ENCODE measurements around the gene TUBA4A. TPM values are rescaled to one million over a fixed set of nuclear protein-coding genes. Genes with fewer than 3 reads are reported as not detected.

The TUBA4A gene
- total and polyA plus RNA-seq, 8 donors, result 24.1 to 84.0 (median 39.7) TPM

- no peak for TF ChIP-seq CTCF (IDR thresholded peaks at IDR 0.05)
- intact Hi-C loops (cut with DNase I), result no loop called here
- H3K27me3 ChIP-seq, result no peaks in the 10 kb centered on the region
- no peaks in the 10 kb centered on the region for H3K9me3 ChIP-seq
- ATAC-seq (no peak), DNase-seq (no peak)
- peak overlapping the region in 1 of 2 donors; percentile 81 for H3K4me3 ChIP-seq
- peak overlapping the region in 1 of 2 donors; percentile 97 for H3K27ac ChIP-seq
- H3K4me1 ChIP-seq, result peaks cover 36 to 69% of the 10 kb centered on the region in 2 donors
- peaks cover 0 to 36% of the 10 kb centered on the region in 2 donors for H3K36me3 ChIP-seq
These were observed 7.2 kb downstream of the TUBA4A start for GRCh38 chr2:219246559-219246958.

GRCh38 chr2:219245899-219246230, 7.9 kb downstream of the TUBA4A start:
- peak overlapping the region; percentile 81 to 94 for H3K4me3 ChIP-seq

GRCh38 chr2:219245148-219245898, 8.4 kb downstream of the TUBA4A start, which contains the start of the genes GLB1L and STK16:
TSS of gene GLB1L (minus strand) at chr2:219245444. CDS start at chr2:219243573, 1,871 bp downstream.
TSS of gene STK16 (plus strand) at chr2:219245479. CDS start at chr2:219246000, 521 bp downstream.
- DNase-seq, result peak; percentile 94 to 98 (median 95)
- Histone ChIP-seq H3K9me3 (no peaks in the 10 kb centered on the region), H3K4me1 (peaks cover 32 to 58% of the 10 kb centered on the region in 2 donors), H3K4me3 (peak within 1 kb of the TSS; percentile 81 to 94), H3K27ac (peak within 1 kb of the TSS; percentile 94 to 97), H3K27me3 (no peaks in the 10 kb centered on the region), H3K36me3 (peaks cover 0 to 26% of the 10 kb centered on the region in 2 donors)
- intact Hi-C loops (cut with DNase I), result no loop called here
- peak; percentile 84 for ATAC-seq
- TF ChIP-seq CTCF (IDR thresholded peaks at IDR 0.05), result no peak

More at GRCh38 chr2:219245899-219246230, 7.9 kb downstream of the TUBA4A start:
- Histone ChIP-seq H3K9me3 (no peaks in the 10 kb centered on the region), H3K27ac (peak overlapping the region; percentile 94 to 97), H3K27me3 (no peaks in the 10 kb centered on the region), H3K4me1 (peaks cover 36 to 63% of the 10 kb centered on the region in 2 donors), H3K36me3 (peaks cover 0 to 32% of the 10 kb centered on the region in 2 donors)
- intact Hi-C loops (cut with DNase I), result no loop called here
- ATAC-seq, result no peak
- no peak for DNase-seq
- no peak for TF ChIP-seq CTCF (IDR thresholded peaks at IDR 0.05)

GRCh38 chr2:219244789-219245147, 8.9 kb downstream of the TUBA4A start:
- ATAC-seq (no peak), DNase-seq (no peak)
- peak overlapping the region; percentile 81 to 94 for H3K4me3 ChIP-seq
- no peak for TF ChIP-seq CTCF (IDR thresholded peaks at IDR 0.05)
- intact Hi-C loops (cut with DNase I), result no loop called here
- peak overlapping the region; percentile 94 to 97 for H3K27ac ChIP-seq
- H3K9me3 ChIP-seq, result no peaks in the 10 kb centered on the region
- H3K27me3 ChIP-seq, result no peaks in the 10 kb centered on the region
- H3K4me1 ChIP-seq, result peaks cover 26 to 52% of the 10 kb centered on the region in 2 donors
- peaks cover 0 to 24% of the 10 kb centered on the region in 2 donors for H3K36me3 ChIP-seq

GRCh38 chr2:219243291-219243761, 10.4 kb downstream of the TUBA4A start:
- Histone ChIP-seq H3K4me1 (peaks cover 13 to 38% of the 10 kb centered on the region in 2 donors), H3K36me3 (peaks cover 0 to 26% of the 10 kb centered on the region in 2 donors), H3K9me3 (no peaks in the 10 kb centered on the region), H3K4me3 (peak overlapping the region; percentile 7 to 36), H3K27me3 (no peaks in the 10 kb centered on the region), H3K27ac (peak overlapping the region in 1 of 2 donors; percentile 42)
- ATAC-seq (peak; percentile 4), DNase-seq (peak in 2 of 4 donors; percentile 50 to 87)
- intact Hi-C loops (cut with DNase I), result no loop called here
- TF ChIP-seq CTCF (IDR thresholded peaks at IDR 0.05), result no peak

Measured in left lung (tissue), 10 donors.